AG20443 (cell line): ENCODE measurements around the gene RBMX.
"Not testable (repeated sequence)": the region's sequence is repeated elsewhere in the genome, so short reads cannot be mapped to it uniquely, and the experiment has no call there.

Experiments used
- DNase-seq: peaks from one replicate; pipeline ENCODE4 v3.0.0; 2012; ENCODE audit warnings: low spot score, mixed read lengths

Gene RBMX

DNA sequence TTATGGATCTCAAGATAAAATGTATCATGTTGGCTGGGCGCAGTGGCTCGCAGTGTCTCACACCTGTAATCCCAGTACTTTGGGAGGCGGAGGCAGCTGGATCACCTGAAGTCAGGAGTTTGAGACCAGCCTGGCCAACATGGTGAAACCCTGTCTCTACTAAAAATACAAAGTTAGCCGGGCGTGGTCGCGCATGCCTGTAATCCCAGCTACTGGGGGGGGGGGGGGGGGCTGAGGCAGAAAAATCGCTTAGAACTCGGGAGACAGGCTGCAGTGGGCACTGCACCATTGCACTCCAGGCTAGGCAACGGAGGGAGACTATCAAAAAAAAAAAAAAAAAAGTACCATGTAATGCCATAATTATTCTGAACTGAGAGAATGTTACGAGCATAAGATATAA lies 2.1 kb downstream of the RBMX start:
- DNase-seq, result no peak

GRCh38 chrX:136874114-136874513 lies 6.4 kb downstream of the RBMX start:
- DNase-seq, result not testable (repeated sequence)

- DNase-seq, result not testable (repeated sequence)
Observed at GRCh38 chrX:136873210-136873609, 7.3 kb downstream of the RBMX start.

DNA sequence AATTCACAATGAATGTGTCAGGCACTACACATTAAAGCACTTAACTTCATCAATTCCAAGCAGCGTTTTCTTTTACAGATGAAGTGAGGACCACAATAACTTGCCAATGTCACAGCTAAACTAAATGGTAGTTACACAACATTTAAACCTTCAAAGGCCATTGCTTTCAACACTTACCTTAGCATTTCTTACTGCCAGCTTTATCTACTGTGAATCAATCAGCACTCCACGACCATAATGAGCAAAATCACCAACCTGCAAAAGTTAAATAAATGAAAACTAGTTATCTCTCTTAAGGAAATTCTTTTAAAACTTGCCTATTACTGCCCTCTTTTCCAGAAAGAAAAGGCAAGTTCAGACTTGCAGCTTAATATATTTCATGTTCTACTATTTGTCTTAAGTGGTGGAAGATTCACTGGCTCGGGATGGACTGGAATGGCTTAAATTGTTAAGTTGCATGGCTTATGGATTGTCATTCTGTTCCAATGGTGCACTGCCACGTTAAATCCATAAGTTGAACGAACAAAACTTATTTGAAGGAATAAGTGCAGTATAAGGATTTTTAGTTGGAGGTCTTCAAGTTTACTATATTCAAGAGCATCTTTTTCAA lies 8.3 kb downstream of the RBMX start:
- no peak for DNase-seq

DNA sequence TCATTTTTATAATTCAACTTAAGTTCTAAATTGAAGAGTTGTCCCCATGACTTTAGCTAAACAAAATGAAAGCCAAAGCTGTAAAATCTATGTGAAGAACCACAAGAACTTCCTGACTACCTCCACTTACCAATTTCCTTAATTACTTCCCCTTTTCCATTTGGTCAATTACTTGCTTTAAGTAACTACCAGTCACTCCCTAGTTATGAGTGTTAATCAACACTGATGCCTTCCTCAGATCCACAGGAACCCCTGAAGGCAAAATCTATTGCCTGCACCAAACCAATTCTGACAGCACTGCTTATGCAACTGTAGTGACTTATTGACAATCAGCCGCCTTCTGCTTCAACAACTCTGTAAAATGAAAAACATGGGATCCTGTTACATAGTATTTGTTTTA lies 10.5 kb downstream of the RBMX start:
- no peak for DNase-seq

GRCh38 chrX:136868283-136869055 lies 12.1 kb downstream of the RBMX start:
- no peak for DNase-seq

- no peak for DNase-seq
Observed at GRCh38 chrX:136867518-136867917, 13.0 kb downstream of the RBMX start.

DNA sequence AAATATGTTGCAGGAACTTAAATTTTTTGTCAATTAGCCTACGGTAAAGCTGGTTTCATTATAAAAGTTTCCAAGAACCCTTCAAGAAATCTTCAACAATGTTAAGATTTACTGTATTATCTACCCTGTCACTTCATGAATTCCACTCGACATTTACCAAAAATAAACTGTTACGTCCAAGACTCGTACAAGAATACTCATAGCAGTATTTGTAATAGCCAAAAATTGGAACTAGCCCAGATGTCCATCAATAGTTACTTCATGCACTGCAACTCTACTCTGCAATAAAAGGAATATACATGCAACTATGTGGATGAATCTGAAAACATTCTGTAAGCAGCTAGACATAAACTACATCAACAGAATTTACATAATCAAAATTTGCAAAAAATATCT lies 13.4 kb downstream of the RBMX start:
- no peak for DNase-seq

GRCh38 chrX:136866337-136867095 lies 14.0 kb downstream of the RBMX start:
- no peak for DNase-seq

- DNase-seq, result no peak
Observed at GRCh38 chrX:136865270-136866158, 15.0 kb downstream of the RBMX start.

GRCh38 chrX:136863826-136864225 lies 16.7 kb downstream of the RBMX start:
- no peak for DNase-seq

DNA sequence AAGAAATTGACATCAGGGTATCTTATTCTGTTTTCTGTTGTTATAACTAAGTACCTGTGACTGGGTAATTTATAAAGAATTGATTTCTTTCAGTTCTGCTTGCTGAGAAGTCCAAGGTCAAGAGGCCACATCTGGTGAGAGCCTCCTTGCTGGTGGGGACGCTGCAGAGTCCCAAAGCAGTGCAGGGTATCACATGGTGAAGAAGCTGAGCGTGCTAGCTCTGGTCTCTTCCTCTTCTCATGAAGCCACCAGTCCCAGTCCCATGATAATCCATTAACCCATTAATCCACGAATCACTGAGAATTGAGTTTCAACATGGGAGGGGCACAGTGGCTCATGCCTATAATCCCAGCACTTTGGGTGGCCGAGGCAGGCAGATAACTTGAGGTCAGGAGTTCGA lies 18.0 kb downstream of the RBMX start:
- DNase-seq, result no peak

- DNase-seq, result no peak
Observed at GRCh38 chrX:136861877-136862276, 18.6 kb downstream of the RBMX start.

GRCh38 chrX:136858007-136858756 lies 22.3 kb downstream of the RBMX start:
- no peak for DNase-seq

- DNase-seq, result no peak
Observed at GRCh38 chrX:136856551-136856950, 24.0 kb downstream of the RBMX start.

- DNase-seq, result no peak
Observed at GRCh38 chrX:136856050-136856449, 24.5 kb downstream of the RBMX start.

GRCh38 chrX:136851526-136851925 lies 29.0 kb downstream of the RBMX start:
- DNase-seq, result no peak

GRCh38 chrX:136850441-136851175 lies 29.9 kb downstream of the RBMX start:
- DNase-seq, result peak; percentile 14

DNA sequence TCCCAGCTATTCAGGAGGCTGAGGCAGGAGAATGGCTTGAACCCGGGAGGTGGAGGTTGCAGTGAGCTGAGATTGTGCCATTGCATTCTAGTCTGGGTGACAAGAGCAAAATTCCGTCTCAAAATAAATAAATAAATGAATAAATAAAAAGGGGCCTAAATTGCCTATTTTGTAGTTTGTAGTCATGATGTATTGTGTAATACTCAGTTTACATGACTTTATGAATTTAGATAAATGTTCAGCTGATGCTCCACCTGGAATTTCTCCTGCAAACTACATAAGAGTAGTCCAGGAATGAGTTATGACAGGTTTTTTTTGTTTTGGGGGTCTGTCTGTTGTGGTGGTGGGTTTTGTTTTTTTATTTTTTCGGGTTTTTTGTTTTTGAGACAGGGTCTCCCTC lies 31.1 kb downstream of the RBMX start:
- DNase-seq, result no peak

GRCh38 chrX:136847874-136848273 lies 32.7 kb downstream of the RBMX start:
- DNase-seq, result no peak

- DNase-seq, result peak; percentile 24
Observed at GRCh38 chrX:136839196-136839595, 41.3 kb downstream of the RBMX start.
